ENCODE results near the gene FAM174C.
"Not testable (repeated sequence)": the region's sequence is repeated elsewhere in the genome, so short reads cannot be mapped to it uniquely, and the experiment has no call there.

FAM174C gene

DNA sequence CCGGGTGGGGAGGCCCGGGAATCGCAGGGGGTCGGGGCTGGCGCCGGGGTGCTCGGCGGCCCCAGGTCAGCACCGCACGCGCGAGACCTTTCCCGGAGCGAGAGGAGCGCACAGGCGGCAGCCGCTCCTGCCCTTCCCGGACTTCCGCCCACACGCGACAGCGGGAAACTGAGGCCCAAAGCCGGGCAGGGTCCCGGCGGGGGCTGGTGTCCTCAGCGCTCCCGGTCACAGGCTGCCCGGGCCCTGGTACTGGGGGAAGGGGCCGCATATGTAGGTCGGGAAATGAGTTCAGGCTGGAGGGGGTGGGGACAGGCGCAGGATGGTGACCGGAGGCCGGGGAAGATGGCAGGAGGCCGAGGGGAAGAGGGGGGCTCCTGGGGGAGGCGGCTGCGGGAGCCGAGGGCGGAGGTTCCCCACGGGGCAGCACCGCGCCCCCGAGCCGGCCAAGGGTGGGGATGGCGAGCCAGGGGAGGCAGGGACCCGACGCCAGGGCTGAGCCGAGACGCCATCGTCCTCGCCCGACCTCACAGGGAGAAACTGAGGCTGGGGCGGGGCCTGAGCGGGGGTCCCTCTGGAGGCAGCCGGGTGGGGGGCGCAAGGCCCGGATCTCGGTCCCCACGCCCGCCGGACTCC lies 38.2 kb upstream of the FAM174C start:
- no peak for DNase-seq (ENCODE audit: low read depth)

DNA sequence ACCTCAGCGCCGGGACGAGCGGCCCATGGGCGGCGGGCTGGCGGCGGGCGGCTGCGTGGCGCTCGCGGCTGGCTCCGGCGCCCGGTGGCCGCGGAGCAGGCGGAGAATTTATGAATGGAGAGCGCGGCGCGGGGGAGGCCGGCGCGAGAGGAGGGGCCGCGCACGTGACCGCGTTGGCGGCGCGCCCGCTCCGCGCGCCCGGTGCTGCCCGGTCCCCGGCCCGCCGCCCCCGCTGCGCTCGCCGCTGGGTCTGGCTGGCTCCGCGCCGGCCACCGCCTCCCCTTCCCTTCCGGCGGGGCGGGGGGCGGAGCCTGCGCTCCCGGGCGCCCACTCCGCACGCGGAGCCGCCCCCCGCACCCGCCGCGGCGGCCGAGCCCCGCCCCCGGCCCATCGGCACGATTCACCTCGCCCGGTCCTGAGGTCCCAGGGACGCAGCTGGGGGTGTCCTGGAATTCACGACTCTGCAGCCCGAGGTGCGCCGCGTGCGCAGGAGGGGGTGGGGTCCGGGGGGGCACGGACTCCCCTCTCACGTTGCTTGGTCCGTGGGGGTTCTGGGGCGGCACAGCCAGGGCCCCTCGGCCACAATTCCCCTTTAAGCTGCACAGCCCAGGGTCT lies 37.5 kb upstream of the FAM174C start, which contains the start of gene CBARP:
CBARP (minus strand) TSS at position 252 of the 615 bp plus-strand sequence. CDS start 1,905 bp downstream, outside the sequence.
- no peak for DNase-seq (ENCODE audit: low read depth)

DNA sequence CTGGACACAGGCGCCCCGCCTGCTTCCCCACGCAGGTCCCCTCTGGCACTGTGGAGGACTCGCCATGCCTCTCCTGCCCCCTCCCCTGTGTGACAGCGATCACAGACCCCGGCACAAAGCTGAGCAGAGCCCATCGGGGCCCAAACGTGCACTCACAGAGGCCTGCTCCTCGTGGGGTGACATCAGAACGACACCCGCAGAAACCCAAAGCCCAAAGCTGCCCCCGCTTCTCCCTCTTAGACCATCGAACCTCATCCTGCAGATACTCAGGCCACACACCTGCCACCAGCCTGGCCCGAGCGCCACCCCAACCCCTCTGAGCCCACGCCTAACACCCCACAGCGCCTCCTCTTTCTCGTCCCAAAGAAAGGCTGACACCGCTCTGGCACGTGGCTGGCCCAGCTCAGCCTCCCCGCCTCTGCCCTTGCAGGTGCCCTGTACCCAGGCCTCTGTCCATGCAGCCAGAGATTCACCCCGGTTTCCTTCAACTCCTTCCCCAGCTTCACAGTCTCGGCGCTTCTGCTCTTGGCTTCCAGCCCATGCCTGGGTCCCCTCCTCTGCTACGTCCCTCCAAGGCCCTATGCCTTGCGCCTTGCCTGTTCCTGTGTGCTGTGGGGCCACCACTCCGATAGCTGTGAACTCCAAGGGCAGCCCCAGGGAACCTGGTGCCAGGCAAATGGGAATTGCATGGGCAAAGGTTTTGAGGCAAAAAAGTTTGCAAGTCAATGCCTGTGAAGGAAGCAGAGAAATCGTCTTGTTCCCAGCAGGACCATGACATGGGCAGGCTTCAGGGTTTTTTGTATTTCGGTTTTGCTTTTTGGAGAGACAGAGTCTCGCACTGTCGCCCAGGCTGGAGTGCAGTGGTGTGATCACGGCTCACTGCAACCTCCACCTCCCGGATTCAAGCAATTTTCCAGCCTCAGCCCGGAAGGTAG lies 36.7 kb upstream of the FAM174C start:
- no peak for DNase-seq (ENCODE audit: low read depth)

DNA sequence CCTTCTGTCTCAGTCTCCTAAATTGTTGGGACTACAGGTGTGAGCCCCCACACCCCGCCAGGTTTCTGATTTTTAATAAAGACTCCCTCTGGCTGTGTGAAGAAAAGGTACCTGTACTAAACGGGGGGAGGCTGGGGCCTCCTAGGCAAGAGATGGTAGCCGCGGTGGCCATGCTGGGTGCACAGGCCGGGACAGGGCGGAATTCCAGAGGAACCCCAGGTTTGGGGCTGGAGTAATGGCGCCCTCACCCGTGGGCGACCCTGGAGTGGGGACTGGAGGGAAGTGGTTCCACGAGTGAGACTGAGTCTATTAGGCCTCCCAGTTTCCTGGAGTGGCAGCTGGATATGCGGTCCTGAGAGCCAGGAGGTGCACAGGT lies 35.9 kb upstream of the FAM174C start:
- no peak for DNase-seq (ENCODE audit: low read depth)

DNA sequence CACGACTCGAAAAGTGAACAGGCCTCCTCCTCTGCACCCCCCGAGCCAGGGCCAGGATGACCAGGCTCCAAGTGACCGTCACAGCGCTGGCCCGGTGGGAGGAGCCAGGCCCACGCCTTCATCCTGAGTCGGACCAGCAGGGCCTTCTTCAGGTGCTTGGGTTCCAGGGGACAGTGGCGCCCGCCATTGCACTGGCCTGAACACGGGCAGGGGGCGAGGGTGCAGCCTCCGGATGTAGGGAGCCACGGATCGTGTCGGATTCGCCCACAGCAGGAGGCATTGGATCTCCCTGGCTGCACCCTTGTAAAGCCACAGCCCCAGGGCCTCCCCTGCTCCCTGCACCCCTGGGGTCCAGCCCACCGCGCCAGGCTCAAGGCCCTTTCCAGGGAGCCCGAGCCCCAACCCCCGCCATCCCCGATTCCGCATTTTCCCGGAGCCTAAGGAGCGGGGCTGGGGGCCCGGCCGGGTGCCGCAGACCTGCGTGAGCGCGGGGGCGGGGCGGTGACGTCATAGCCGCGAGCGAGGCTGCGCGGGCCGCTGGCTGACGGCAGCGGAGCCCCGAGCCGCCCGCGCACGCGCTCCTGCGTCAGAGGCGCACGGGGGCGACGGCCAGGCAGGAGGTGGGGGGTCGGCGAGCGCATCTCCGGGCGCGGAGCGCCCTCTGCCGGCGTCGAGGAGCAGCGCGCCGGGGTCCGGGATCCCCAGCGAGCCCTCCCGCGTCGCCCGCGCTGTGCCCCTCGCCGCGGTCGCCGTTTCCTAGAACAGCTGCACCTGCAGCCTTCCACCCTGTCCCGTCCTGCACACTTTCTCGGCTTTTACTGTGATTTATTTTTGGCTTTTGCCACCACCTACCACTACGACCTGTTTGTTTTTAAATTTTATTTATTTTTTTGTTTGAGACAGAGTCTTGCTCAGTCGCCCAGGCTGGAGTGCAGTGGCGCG lies 35.3 kb upstream of the FAM174C start:
- DNase-seq (ENCODE audit: low read depth) = peak; percentile 71

DNA sequence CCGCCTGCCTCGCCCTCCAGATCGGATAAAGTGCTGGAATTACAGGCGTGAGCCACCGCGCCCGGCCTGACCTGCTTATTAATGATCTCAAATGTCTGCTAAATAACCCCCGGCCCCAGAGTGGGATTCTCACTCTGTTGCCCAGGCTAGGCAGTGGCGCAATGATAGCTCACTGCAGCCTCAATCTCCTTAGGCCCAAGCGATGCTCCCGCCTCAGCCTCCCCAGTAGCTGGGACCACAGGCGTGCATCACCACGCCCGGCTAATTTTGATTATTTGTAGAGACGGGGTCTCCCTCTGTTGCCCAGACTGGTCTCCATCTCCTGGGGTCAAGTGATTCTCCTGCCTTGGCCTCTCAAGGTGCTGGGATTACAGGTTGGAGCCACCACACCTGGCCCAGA lies 34.4 kb upstream of the FAM174C start:
- no peak for DNase-seq (ENCODE audit: low read depth)

DNA sequence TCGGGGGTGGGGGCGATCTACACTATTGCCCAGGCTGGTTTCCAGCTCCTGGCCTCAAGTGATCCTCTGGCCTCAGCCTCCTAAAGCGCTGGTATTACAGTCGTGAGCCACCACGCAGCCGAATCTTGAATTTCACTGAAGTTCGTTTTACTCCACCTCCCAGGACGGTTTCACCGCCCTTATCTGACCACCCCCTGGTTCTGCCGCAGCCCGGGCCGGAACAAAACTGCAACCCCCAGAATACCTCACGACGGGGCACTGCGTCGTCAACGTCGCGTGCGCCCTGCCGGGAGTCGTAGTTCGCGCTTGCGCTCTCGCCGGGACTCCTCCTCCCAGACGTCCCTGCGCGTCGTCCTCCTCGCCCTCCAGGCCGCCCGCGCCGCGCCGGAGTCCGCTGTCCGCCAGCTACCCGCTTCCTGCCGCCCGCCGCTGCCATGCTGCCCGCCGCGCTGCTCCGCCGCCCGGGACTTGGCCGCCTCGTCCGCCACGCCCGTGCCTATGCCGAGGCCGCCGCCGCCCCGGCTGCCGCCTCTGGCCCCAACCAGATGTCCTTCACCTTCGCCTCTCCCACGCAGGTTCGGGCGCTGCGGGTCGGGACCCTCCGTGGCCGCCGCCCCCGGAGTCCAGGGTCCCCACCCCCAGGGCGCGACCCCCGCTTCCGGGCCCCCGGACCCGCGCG lies 33.8 kb upstream of the FAM174C start, which contains the start of gene ATP5F1D:
ATP5F1D (plus strand) TSS at position 335 of the 679 bp plus-strand sequence; CDS start at position 435, 100 bp downstream.
- DNase-seq (ENCODE audit: low read depth) = peak; percentile 79

DNA sequence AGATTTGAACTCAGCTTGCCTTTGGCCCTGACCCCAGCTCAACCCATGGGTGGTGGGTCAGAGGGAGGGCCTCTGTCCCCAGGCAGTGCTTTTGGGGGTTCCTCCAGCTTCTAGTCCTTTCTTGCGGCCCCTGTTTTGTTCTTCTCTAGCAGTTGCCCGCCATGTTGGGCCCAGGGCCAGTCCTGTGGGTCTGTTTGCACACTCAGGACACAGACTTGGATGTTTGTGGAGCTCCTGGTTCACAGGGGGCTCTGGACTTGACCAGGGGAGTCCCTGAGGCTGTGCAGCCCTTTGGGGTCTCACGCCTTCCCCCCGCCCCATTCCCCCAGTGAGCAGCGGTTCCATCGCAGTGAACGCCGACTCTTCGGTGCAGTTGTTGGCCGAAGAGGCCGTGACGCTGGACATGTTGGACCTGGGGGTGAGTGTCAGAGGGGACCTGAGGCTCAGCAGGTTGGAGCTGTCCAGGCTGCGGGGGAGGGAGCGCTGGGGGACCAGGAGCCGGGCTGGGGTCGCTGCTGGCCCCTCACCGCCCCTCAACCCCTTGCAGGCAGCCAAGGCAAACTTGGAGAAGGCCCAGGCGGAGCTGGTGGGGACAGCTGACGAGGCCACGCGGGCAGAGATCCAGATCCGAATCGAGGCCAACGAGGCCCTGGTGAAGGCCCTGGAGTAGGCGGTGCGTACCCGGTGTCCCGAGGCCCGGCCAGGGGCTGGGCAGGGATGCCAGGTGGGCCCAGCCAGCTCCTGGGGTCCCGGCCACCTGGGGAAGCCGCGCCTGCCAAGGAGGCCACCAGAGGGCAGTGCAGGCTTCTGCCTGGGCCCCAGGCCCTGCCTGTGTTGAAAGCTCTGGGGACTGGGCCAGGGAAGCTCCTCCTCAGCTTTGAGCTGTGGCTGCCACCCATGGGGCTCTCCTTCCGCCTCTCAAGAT lies 31.3 kb upstream of the FAM174C start:
- peak; percentile 79 for DNase-seq (ENCODE audit: low read depth)

DNA sequence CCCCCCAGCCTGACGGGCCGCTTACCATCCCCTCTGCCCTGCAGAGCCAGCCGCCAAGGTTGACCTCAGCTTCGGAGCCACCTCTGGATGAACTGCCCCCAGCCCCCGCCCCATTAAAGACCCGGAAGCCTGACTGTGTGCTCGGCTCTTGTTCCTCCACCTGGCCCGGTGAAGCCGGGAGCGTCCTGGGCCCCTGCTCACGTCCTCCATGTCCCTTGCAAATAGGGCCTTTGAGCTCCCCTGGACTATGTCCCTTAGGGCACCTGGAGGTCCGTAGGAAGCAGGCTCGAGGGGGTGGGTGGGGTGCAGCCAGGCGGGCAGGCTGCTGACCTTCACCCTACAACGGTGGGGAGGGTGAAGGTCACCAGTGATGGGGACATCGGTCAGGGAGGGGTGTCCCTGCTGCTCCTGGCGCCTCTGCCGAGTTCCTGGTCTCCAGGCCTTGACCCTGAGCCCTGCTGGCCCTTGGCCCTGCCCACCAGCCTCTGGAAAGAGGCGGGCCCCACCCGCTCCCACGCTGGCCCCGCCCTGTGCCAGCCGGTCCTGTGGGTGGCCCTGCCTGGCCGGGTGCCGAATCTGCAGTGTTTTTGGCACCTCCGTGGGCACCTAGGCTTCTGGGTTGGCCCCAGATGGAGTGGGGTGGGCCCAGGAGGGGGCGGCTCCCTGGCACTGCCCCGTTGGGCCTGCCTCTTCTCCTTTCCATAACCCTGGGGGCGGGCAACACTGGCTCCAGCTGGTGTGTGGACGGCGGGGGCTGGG lies 30.5 kb upstream of the FAM174C start:
- no peak for DNase-seq (ENCODE audit: low read depth)

DNA sequence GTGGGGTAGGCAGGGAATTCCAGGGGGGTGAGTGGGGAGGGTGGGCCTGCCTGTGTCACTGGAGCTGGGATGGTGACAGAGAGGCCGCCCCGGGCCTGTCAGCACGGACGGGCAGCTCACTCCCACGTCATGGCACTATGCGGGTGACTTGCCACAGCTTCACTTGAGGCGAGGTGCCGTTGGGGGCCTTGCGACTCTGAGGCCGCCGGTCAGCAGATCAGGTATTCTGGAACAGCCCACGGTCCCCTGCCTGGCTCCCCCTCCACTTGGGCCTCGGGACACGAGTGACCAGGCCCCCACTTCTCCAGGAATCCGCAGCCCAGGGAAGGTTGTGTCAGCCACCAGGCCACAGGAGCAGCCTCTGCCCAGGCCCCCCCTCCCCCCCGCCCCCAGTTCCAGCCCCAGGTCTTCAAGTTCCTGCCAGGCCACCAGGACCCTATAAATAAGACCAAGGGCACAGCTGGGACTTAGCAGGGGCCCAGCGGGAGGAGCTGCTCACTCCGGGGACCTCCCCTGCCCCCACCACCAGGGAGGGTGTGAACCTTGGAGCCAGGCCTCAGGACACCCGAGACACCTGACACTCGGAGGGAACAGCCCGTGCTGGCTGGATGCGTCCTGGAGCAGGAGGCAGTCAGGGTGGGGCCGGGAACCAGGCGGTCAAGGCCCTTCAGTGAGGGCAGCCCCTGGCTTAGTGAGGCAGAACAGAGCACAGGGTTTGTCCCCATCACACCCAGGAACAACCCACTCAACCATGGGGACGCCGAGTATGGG lies 29.7 kb upstream of the FAM174C start:
- no peak for DNase-seq (ENCODE audit: low read depth)

DNA sequence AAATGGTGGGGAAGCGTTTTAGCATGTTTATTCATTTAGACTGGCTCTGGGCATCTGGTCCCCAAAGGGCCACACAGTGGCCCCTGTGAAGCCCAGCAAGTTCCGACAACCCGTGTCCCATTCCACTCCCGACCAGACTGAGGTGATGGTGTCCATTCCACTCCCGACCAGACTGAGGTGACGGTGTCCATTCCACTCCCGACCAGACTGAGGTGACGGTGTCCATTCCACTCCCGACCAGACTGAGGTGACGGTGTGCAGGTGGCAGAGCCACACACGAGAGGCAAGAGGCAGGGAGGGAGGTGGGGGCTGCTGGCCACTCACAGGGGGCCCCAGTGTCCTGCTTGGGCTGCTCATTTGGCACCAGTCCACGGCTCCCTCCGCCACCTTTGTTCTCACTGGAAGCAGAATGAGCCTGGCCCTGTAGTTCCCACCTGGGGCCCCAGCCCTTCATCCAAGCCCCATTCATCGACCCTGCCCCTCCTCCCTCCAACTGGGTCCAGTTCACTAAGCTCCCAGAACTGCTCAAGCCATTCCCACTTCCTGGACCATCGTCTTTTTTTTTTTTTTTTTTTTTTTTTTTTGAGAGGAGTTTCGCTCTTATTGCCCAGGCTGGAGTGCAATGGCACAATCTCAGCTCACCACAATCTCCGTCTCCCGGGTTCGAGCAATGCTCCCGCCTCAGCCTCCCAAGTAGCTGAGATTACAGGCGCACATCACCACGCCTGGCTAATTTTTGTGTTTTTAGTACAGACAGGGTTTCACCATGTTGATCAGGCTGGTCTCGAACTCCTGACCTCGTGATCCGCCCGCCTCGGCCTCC lies 28.9 kb upstream of the FAM174C start:
- DNase-seq (ENCODE audit: low read depth) = not testable (repeated sequence)

DNA sequence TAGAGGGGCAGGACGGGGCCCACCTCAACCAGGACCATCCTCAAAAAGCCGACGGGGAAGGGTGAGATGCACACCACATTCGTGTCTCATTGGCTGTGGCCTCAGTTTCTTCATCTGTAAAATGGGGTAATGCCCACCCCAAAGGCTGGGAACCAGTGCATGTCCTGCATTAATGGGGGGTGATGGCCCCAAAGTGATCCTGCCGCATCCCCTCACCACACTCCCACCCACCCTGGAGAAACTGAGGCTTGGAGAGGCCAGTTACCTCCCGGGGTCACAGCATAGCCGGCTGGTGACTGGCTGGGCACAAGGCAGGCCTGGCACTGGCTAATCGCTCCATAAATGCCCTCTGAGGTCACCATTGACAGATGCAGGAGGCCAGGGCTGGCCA lies 27.6 kb upstream of the FAM174C start:
- no peak for DNase-seq (ENCODE audit: low read depth)

DNA sequence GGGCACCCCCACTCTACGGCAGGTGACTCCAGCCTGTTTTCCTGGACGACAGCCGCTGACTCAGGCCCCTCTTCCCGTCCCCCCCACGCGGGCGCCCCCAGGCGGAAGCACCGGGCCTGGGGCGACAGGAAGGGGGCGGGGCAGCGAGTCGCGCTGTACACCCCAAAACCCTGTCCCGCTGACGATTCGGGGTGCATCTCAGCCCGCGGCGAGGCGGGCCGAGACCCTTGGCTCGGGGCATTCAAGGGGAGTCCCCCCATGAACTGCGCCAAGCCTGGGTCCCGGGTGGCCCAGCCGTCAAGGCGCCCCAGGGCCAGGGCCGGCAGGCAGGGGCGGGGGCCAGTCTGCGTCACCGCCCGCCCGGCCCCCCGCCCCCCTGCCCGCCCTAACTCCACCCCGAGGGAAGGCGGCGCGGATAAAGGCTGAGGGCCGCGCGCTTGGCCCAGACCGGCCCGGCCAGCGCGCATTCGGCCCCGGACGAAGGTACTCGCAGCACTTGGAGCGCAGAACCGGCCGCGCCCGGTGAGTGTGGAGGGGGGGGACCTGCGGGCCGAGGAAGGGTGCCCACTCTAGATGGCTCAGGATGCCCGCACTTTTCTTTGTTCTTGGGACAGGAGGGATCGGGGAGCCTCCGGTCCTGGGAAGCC lies 27.1 kb upstream of the FAM174C start, which contains the start of gene MIDN:
MIDN (plus strand) TSS at position 445 of the 647 bp plus-strand sequence. CDS start 1,714 bp downstream, outside the sequence.
- DNase-seq (ENCODE audit: low read depth) = no peak

DNA sequence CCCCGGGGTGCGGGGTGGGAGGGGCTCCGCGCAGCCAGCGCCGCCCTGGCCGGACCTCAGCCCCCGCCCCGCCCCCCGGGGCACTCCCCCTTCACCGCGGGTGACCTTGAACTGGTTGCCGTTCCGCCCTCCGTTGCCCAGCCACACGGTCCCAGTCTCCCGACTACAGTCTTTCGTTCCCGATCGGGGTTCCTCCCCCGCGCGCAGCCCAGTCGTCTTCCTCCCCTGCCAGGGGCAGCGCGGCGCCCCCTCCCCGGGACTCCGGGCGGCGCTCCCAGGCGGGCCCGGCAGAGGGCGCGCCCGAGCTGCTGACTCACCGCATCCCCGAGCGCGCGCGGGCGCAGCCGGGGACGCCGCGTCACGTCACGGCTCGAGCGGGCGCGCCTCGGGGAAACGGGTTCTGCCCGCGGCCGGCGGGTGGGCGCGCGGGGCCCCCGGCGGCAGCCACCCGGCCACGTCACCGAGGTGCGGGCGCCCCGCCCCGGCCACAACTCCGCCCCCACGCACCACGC lies 26.5 kb upstream of the FAM174C start:
- peak; percentile 59 for DNase-seq (ENCODE audit: low read depth)

DNA sequence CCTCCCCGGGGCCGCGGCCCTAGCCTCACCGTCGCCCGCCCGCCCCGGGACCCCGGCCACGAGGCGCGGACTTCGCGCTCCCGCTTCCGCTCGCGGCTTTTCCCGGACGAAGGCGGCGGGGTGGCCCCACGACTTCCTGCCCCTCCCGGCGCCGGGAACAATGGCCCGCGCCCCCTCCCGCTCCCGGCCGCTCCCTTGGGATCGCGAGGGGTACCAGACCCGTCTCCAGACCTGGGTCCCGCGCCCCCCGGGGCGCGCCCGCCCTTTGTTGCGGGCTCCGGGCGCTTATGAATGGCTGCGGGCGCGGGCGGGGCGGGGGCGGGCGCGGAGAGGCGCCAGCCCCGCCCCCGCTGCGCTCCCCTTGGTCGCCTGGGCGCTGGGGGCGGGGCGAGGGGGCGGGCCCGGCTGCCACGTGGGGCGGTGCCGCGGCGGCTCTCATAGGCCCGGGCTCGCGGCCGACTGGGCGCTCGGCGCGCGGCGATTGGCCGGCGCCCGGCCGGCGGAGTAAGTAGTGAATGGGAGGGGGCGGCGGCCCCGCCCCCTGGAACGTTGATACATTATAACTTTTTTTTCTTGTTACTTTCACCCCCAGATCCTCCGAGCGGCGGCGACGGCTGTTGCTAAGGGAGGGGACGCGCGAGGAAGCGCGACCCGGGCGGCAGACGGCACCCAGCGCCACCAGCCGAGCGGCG lies 25.9 kb upstream of the FAM174C start:
- peak; percentile 78 for DNase-seq (ENCODE audit: low read depth)

DNA sequence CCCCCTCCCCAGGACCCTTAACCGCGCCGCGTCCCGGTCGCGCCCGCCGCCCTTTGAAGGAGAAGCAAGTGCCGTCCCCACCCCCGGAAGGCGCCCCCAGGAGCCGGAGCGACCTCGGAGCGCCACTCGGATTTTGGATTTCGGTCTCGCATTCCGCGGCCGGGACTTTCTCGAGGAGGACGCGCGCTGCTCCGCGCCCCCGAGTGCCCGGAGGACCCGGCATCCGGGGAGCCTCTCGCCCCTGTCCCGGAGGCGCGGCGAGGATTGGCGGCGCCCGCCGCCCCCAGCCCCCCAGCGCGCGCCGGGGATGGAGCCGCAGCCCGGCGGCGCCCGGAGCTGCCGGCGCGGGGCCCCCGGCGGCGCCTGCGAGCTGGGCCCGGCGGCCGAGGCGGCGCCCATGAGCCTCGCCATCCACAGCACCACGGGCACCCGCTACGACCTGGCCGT lies 25.3 kb upstream of the FAM174C start:
- no peak for DNase-seq (ENCODE audit: low read depth)

Measured in stimulated activated CD8-positive, alpha-beta memory T cell treated with anti-CD3 and anti-CD28 coated beads, Interleukin-15, amount 100 ng/mL, for 1 hour (primary cell).